ENCODE measurements around the gene HLA-E. TPM values are rescaled to one million over a fixed set of nuclear protein-coding genes. Genes with fewer than 3 reads are reported as not detected.
A peak's percentile ranks its signal among the peaks of the same experiment; 100 is the strongest.

Gene HLA-E
- total RNA-seq, 1 experiment from 2014 or later: 131 TPM

- H3K36me3 ChIP-seq (ENCODE audit: low read depth, low read length): no peaks in the 10 kb centered on the region
- no peak overlapping the region for H3K27ac ChIP-seq (ENCODE audit: low read length)
- H3K27me3 ChIP-seq (ENCODE audit: low read length): peaks cover 82% of the 10 kb centered on the region
- peaks cover 8% of the 10 kb centered on the region for H3K4me1 ChIP-seq (ENCODE audit: insufficient read depth, low read length)
- H2AFZ ChIP-seq (ENCODE audit: low read length): no peak overlapping the region
- TF ChIP-seq CTCF (conservative IDR thresholded peaks at IDR 0.05; ENCODE audit: low read depth, low read length) (no peak), EZH2phosphoT487 (IDR thresholded peaks at IDR 0.05; ENCODE audit: borderline replicate concordance, low read length) (no peak), EZH2 (IDR thresholded peaks at IDR 0.05; ENCODE audit: low read length, unreplicated experiment) (no peak)
- intact Hi-C loops (cut with micrococcal nuclease): no loop called here
- no peak for ATAC-seq
- no peak overlapping the region for H3K4me3 ChIP-seq (ENCODE audit: low read length)
- H3K9ac ChIP-seq (ENCODE audit: low read length): no peak overlapping the region
- no peak overlapping the region for H3K4me2 ChIP-seq (ENCODE audit: low read length)
- H3K9me2 ChIP-seq (replicated peaks; ENCODE audit: low read length): no peaks in the 10 kb centered on the region
- H4K20me1 ChIP-seq (ENCODE audit: low read length): no peaks in the 10 kb centered on the region
- ChIA-PET CTCF (no interaction called here), POLR2A (ENCODE audit: unreplicated experiment) (no interaction called here)
- BruUV-seq (replicated peaks): no TSS peak
- H3F3A ChIP-seq (ENCODE audit: low read length, unreplicated experiment): no peaks in the 10 kb centered on the region
- no peaks in the 10 kb centered on the region for H3K9me3 ChIP-seq (ENCODE audit: low read length)
- no peaks in the 10 kb centered on the region for H3K79me2 ChIP-seq (ENCODE audit: low read length)
- DNase-seq: no peak
Measured at GRCh38 chr6:30461055-30461454, 28.3 kb upstream of the HLA-E start.

- intact Hi-C loops (cut with micrococcal nuclease): no loop called here
- DNase-seq (no peak), ATAC-seq (no peak)
- Histone ChIP-seq H3K79me2 (ENCODE audit: low read length) (no peaks in the 10 kb centered on the region), H4K20me1 (ENCODE audit: low read length) (no peaks in the 10 kb centered on the region), H3K27me3 (ENCODE audit: low read length) (peaks cover 88% of the 10 kb centered on the region), H3K4me3 (ENCODE audit: low read length) (no peak overlapping the region), H3K9ac (ENCODE audit: low read length) (no peak overlapping the region), H3K4me1 (ENCODE audit: insufficient read depth, low read length) (peaks cover 8% of the 10 kb centered on the region), H3K4me2 (ENCODE audit: low read length) (no peak overlapping the region), H3K9me2 (replicated peaks; ENCODE audit: low read length) (no peaks in the 10 kb centered on the region), H3F3A (ENCODE audit: low read length, unreplicated experiment) (no peaks in the 10 kb centered on the region), H3K36me3 (ENCODE audit: low read depth, low read length) (no peaks in the 10 kb centered on the region), H2AFZ (ENCODE audit: low read length) (no peak overlapping the region), H3K27ac (ENCODE audit: low read length) (no peak overlapping the region), H3K9me3 (ENCODE audit: low read length) (no peaks in the 10 kb centered on the region)
- no TSS peak for BruUV-seq (replicated peaks)
- ChIA-PET CTCF (no interaction called here), POLR2A (ENCODE audit: unreplicated experiment) (no interaction called here)
- TF ChIP-seq CTCF (conservative IDR thresholded peaks at IDR 0.05; ENCODE audit: low read depth, low read length): no peak
- no peak for TF ChIP-seq EZH2phosphoT487 (IDR thresholded peaks at IDR 0.05; ENCODE audit: borderline replicate concordance, low read length)
- no peak for TF ChIP-seq EZH2 (IDR thresholded peaks at IDR 0.05; ENCODE audit: low read length, unreplicated experiment)
Measured at GRCh38 chr6:30462482-30462881, 26.8 kb upstream of the HLA-E start.

GRCh38 chr6:30463242-30463641, 26.1 kb upstream of the HLA-E start:
- Histone ChIP-seq H3K9ac (ENCODE audit: low read length) (no peak overlapping the region), H3K4me3 (ENCODE audit: low read length) (no peak overlapping the region; the same call in 1 of the 2 replicates), H3K9me2 (replicated peaks; ENCODE audit: low read length) (no peaks in the 10 kb centered on the region), H3K9me3 (ENCODE audit: low read length) (no peaks in the 10 kb centered on the region), H4K20me1 (ENCODE audit: low read length) (no peaks in the 10 kb centered on the region), H3F3A (ENCODE audit: low read length, unreplicated experiment) (no peaks in the 10 kb centered on the region), H3K4me1 (ENCODE audit: insufficient read depth, low read length) (peaks cover 8% of the 10 kb centered on the region), H3K36me3 (ENCODE audit: low read depth, low read length) (no peaks in the 10 kb centered on the region), H3K4me2 (ENCODE audit: low read length) (peak overlapping the region; percentile 37), H3K27ac (ENCODE audit: low read length) (no peak overlapping the region), H3K27me3 (ENCODE audit: low read length) (peaks cover 86% of the 10 kb centered on the region), H2AFZ (ENCODE audit: low read length) (no peak overlapping the region), H3K79me2 (ENCODE audit: low read length) (no peaks in the 10 kb centered on the region)
- ATAC-seq (no peak), DNase-seq (no peak)
- intact Hi-C loops (cut with micrococcal nuclease): no loop called here
- POLR2A ChIA-PET (ENCODE audit: unreplicated experiment): no interaction called here
- no TSS peak for BruUV-seq (replicated peaks)
- no peak for TF ChIP-seq EZH2phosphoT487 (IDR thresholded peaks at IDR 0.05; ENCODE audit: borderline replicate concordance, low read length)
- CTCF ChIA-PET: no interaction called here

Data from PC-3 (cell line).